Measurements from ENCODE around the gene NGFR. TPM values are rescaled to one million over a fixed set of nuclear protein-coding genes. Genes with fewer than 3 reads are reported as not detected.

Gene NGFR, protein sequence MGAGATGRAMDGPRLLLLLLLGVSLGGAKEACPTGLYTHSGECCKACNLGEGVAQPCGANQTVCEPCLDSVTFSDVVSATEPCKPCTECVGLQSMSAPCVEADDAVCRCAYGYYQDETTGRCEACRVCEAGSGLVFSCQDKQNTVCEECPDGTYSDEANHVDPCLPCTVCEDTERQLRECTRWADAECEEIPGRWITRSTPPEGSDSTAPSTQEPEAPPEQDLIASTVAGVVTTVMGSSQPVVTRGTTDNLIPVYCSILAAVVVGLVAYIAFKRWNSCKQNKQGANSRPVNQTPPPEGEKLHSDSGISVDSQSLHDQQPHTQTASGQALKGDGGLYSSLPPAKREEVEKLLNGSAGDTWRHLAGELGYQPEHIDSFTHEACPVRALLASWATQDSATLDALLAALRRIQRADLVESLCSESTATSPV
- total RNA-seq (10 to 100 TPM in 1 of 7 donors, 1 to 10 TPM in 5, under 1 TPM in 1; 0.35 to 13.2 (median 3.4) TPM), polyA plus RNA-seq (1 to 10 TPM; 1.8 to 4.1 TPM)
- long read RNA-seq, donor 1, partial matches to known transcripts, result 3 of 3 reads
- long read RNA-seq, donor 1, other reads (novel, unspliced or antisense), result 0 of 3 reads
- long read RNA-seq, donor 2, partial matches to known transcripts, result 0 of 2 reads
- long read RNA-seq, donor 2, other reads (novel, unspliced or antisense), result 0 of 2 reads
- long read RNA-seq, donor 3, transcript NGFR-201 (6 exons, 3,417 nt), result major isoform, 15 of 33 reads
- long read RNA-seq, donor 3, partial matches to known transcripts, result 18 of 33 reads
- long read RNA-seq, donor 3, other reads (novel, unspliced or antisense), result 0 of 33 reads

- no peaks in the 10 kb centered on the region for H3K36me3 ChIP-seq
- intact Hi-C loops (cut with DNase I), result loop anchor here in 3 of 4 donors (2.0 to 10.0 kb wide), 3 partner anchors 60 to 90 kb away; no protein-coding TSS in a partner anchor
- H3K9me3 ChIP-seq, result no peaks in the 10 kb centered on the region
- DNase-seq, result peak; percentile 46 to 64 (median 60)
- H3K27ac ChIP-seq, result no peak within 1 kb of the TSS
- H3K27me3 ChIP-seq, result peaks cover 10% of the 10 kb centered on the region
- H3K4me1 ChIP-seq (ENCODE audit: insufficient read depth), result peaks cover 20% of the 10 kb centered on the region
- TF ChIP-seq EP300 (IDR thresholded peaks at IDR 0.05) (no peak), POLR2A (IDR thresholded peaks at IDR 0.05) (peak; percentile 47)
- TF ChIP-seq, protein P1, sequence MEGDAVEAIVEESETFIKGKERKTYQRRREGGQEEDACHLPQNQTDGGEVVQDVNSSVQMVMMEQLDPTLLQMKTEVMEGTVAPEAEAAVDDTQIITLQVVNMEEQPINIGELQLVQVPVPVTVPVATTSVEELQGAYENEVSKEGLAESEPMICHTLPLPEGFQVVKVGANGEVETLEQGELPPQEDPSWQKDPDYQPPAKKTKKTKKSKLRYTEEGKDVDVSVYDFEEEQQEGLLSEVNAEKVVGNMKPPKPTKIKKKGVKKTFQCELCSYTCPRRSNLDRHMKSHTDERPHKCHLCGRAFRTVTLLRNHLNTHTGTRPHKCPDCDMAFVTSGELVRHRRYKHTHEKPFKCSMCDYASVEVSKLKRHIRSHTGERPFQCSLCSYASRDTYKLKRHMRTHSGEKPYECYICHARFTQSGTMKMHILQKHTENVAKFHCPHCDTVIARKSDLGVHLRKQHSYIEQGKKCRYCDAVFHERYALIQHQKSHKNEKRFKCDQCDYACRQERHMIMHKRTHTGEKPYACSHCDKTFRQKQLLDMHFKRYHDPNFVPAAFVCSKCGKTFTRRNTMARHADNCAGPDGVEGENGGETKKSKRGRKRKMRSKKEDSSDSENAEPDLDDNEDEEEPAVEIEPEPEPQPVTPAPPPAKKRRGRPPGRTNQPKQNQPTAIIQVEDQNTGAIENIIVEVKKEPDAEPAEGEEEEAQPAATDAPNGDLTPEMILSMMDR (IDR thresholded peaks at IDR 0.05), result no peak
- WGBS, 3 donors, result 1 to 2% (median 1%) methylated on average over 54 to 75 of the region's 79 CpGs
- peak within 1 kb of the TSS; percentile 35 for H3K4me3 ChIP-seq
These were observed at the start of gene NGFR for GRCh38 chr17:49494986-49495841. TSS of gene NGFR (plus strand) at chr17:49495293. CDS start at chr17:49495418, 125 bp downstream.

DNA sequence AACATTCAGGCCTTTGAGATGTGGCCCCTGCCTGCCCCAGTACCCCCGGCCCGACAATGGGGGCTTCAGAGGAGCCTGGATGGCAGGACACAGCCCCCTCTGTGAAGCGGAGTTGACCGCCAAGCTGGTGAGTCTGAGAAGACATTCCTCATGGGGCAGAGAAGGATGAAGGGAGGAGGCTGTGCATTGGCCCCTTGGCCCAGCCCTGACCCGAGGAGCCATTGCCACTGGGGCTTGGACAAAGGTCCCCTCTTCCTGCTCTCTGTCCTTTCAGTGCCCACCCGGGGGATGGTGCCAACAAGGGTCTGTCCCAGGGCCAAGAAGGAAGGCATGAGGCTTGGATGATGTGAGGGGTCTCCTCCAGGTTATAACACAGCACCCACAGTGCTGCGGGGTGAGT, 49.5 kb upstream of the NGFR start:
- H3K36me3 ChIP-seq, result no peaks in the 10 kb centered on the region
- H3K27ac ChIP-seq, result no peak overlapping the region
- no peak overlapping the region for H3K4me3 ChIP-seq
- H3K27me3 ChIP-seq, result no peaks in the 10 kb centered on the region
- H3K4me1 ChIP-seq (ENCODE audit: insufficient read depth), result no peaks in the 10 kb centered on the region
- no peak for DNase-seq
- no peaks in the 10 kb centered on the region for H3K9me3 ChIP-seq
- intact Hi-C loops (cut with DNase I), result no loop called here
- WGBS, 3 donors, result 81 to 91% (median 82%) methylated on average over 7 of the region's 7 CpGs
- TF ChIP-seq POLR2A (IDR thresholded peaks at IDR 0.05), result no peak
- TF ChIP-seq, protein P1 (IDR thresholded peaks at IDR 0.05), result no peak
- no peak for TF ChIP-seq EP300 (IDR thresholded peaks at IDR 0.05)

- DNase-seq, result no peak
- Histone ChIP-seq H3K36me3 (no peaks in the 10 kb centered on the region), H3K9me3 (no peaks in the 10 kb centered on the region), H3K4me3 (no peak overlapping the region), H3K4me1 (ENCODE audit: insufficient read depth) (no peaks in the 10 kb centered on the region), H3K27me3 (no peaks in the 10 kb centered on the region), H3K27ac (no peak overlapping the region)
- TF ChIP-seq POLR2A (IDR thresholded peaks at IDR 0.05), result no peak
- no peak for TF ChIP-seq EP300 (IDR thresholded peaks at IDR 0.05)
- TF ChIP-seq, protein P1 (IDR thresholded peaks at IDR 0.05), result no peak
- 73 to 76% (median 76%) methylated on average over 9 of the region's 9 CpGs for WGBS, 3 donors
- intact Hi-C loops (cut with DNase I), result no loop called here
These were observed 47.3 kb upstream of the NGFR start for GRCh38 chr17:49447628-49448302.

Measured in ovary (tissue), 10 donors.